HEK293T (cell line): ENCODE results near the gene ADAMTS12.
A peak's percentile ranks its signal among the peaks of the same experiment; 100 is the strongest.

ENCODE experiments used
- CTCF ChIA-PET: fragments of 350-600 bp; formaldehyde crosslinking; extraction: SDS; loops from one replicate; lab custom pipeline; 2021; ENCODE audit warnings: antibody characterized with exemption, inconsistent platforms; lab: Yijun Ruan, JAX
- POLR2A ChIA-PET: fragments of 350-600 bp; formaldehyde crosslinking; extraction: SDS; loops from one replicate; lab custom pipeline; 2020; ENCODE audit warnings: antibody characterized with exemption, inconsistent platforms; lab: Yijun Ruan, JAX
- DNase-seq: peaks from one replicate; pipeline ENCODE4 v3.0.0; 2012; ENCODE audit warnings: mixed read lengths; ENCODE audit errors: extremely low spot score
- ARNT ChIP-seq: fragments of 450-650 bp; IDR thresholded peaks from 2 replicates; pipeline ENCODE4 v1.6.1; 2017; ENCODE audit warnings: mild to moderate bottlenecking
- BHLHE40 ChIP-seq: fragments of 450-650 bp; IDR thresholded peaks from 2 replicates; pipeline ENCODE4 v1.6.1; 2016; ENCODE audit warnings: mild to moderate bottlenecking, moderate library complexity, borderline replicate concordance
- CTBP1 ChIP-seq: fragments of 450-650 bp; IDR thresholded peaks from 2 replicates; pipeline ENCODE4 v1.6.1; 2016; ENCODE audit warnings: borderline replicate concordance
- ELF4 ChIP-seq: fragments of 450-650 bp; IDR thresholded peaks from 2 replicates; pipeline ENCODE4 v1.6.1; 2017; ENCODE audit warnings: antibody characterized with exemption
- FOXA1 ChIP-seq: fragments of 450-650 bp; IDR thresholded peaks from 2 replicates; pipeline ENCODE4 v1.6.1; 2016; ENCODE audit warnings: mild to moderate bottlenecking
- FOXK2 ChIP-seq: fragments of 450-650 bp; IDR thresholded peaks from 2 replicates; pipeline ENCODE4 v1.6.1; 2016; ENCODE audit warnings: mild to moderate bottlenecking
- FOXM1 ChIP-seq: fragments of 450-650 bp; IDR thresholded peaks from 2 replicates; pipeline ENCODE4 v1.6.1; 2017; ENCODE audit warnings: mild to moderate bottlenecking, borderline replicate concordance
- HDGF ChIP-seq: fragments of 450-650 bp; IDR thresholded peaks from 2 replicates; pipeline ENCODE4 v1.6.1; 2017; ENCODE audit warnings: antibody characterized with exemption, borderline replicate concordance
- L3MBTL2 ChIP-seq: fragments of 450-650 bp; conservative IDR thresholded peaks from 2 replicates; pipeline ENCODE4 v1.6.1; 2016; ENCODE audit warnings: mild to moderate bottlenecking
- LEF1 ChIP-seq: fragments of 450-650 bp; IDR thresholded peaks from 2 replicates; pipeline ENCODE4 v1.6.1; 2017; ENCODE audit warnings: mild to moderate bottlenecking, borderline replicate concordance
- NFRKB ChIP-seq: fragments of 450-650 bp; IDR thresholded peaks from 2 replicates; pipeline ENCODE4 v1.6.1; 2016; ENCODE audit warnings: mild to moderate bottlenecking, moderate library complexity
- SP1 ChIP-seq: fragments of 450-650 bp; IDR thresholded peaks from 2 replicates; pipeline ENCODE4 v1.6.1; 2017
- SUZ12 ChIP-seq: fragments of 450-650 bp; IDR thresholded peaks from 2 replicates; pipeline ENCODE4 v1.6.1; 2016; ENCODE audit warnings: mild to moderate bottlenecking
- TARDBP ChIP-seq: fragments of 450-650 bp; IDR thresholded peaks from 2 replicates; pipeline ENCODE4 v1.6.1; 2016
- ZNF384 ChIP-seq: fragments of 450-650 bp; IDR thresholded peaks from 2 replicates; pipeline ENCODE4 v1.6.1; 2016
- TF ChIP-seq, protein P1 (sequence below): fragments of 450-650 bp; IDR thresholded peaks from 2 replicates; pipeline ENCODE4 v1.6.1; 2016

Gene ADAMTS12

DNA sequence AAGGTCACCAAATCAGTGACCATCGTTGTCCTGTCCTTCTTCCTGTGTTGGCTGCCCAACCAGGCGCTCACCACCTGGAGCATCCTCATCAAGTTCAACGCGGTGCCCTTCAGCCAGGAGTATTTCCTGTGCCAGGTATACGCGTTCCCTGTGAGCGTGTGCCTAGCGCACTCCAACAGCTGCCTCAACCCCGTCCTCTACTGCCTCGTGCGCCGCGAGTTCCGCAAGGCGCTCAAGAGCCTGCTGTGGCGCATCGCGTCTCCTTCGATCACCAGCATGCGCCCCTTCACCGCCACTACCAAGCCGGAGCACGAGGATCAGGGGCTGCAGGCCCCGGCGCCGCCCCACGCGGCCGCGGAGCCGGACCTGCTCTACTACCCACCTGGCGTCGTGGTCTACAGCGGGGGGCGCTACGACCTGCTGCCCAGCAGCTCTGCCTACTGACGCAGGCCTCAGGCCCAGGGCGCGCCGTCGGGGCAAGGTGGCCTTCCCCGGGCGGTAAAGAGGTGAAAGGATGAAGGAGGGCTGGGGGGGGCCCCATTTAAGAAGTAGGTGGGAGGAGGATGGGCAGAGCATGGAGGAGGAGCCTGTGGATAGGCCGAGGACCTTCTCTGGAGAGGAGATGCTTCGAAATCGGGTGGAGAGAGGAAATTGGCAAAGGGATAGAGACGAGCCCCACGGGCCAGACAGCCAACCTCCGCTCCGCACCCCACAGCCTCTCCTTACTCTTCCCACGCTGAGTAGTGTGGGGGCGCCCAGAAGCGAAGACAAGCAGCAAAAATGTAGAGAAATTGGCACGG lies 46.1 kb upstream of the ADAMTS12 start:
- ChIA-PET CTCF (no interaction called here), POLR2A (no interaction called here)
- TF ChIP-seq, protein P1, sequence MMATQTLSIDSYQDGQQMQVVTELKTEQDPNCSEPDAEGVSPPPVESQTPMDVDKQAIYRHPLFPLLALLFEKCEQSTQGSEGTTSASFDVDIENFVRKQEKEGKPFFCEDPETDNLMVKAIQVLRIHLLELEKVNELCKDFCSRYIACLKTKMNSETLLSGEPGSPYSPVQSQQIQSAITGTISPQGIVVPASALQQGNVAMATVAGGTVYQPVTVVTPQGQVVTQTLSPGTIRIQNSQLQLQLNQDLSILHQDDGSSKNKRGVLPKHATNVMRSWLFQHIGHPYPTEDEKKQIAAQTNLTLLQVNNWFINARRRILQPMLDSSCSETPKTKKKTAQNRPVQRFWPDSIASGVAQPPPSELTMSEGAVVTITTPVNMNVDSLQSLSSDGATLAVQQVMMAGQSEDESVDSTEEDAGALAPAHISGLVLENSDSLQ: no peak
- no peak for TF ChIP-seq LEF1
- TF ChIP-seq FOXA1: no peak
- TF ChIP-seq L3MBTL2: no peak
- no peak for TF ChIP-seq ELF4
- no peak for DNase-seq

DNA sequence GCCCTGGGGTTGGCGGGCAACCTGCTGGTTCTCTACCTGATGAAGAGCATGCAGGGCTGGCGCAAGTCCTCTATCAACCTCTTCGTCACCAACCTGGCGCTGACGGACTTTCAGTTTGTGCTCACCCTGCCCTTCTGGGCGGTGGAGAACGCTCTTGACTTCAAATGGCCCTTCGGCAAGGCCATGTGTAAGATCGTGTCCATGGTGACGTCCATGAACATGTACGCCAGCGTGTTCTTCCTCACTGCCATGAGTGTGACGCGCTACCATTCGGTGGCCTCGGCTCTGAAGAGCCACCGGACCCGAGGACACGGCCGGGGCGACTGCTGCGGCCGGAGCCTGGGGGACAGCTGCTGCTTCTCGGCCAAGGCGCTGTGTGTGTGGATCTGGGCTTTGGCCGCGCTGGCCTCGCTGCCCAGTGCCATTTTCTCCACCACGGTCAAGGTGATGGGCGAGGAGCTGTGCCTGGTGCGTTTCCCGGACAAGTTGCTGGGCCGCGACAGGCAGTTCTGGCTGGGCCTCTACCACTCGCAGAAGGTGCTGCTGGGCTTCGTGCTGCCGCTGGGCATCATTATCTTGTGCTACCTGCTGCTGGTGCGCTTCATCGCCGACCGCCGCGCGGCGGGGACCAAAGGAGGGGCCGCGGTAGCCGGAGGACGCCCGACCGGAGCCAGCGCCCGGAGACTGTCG lies 45.4 kb upstream of the ADAMTS12 start:
- TF ChIP-seq LEF1: no peak
- no peak for TF ChIP-seq SP1
- no peak for TF ChIP-seq FOXA1
- TF ChIP-seq TARDBP: no peak
- no peak for TF ChIP-seq SUZ12

DNA sequence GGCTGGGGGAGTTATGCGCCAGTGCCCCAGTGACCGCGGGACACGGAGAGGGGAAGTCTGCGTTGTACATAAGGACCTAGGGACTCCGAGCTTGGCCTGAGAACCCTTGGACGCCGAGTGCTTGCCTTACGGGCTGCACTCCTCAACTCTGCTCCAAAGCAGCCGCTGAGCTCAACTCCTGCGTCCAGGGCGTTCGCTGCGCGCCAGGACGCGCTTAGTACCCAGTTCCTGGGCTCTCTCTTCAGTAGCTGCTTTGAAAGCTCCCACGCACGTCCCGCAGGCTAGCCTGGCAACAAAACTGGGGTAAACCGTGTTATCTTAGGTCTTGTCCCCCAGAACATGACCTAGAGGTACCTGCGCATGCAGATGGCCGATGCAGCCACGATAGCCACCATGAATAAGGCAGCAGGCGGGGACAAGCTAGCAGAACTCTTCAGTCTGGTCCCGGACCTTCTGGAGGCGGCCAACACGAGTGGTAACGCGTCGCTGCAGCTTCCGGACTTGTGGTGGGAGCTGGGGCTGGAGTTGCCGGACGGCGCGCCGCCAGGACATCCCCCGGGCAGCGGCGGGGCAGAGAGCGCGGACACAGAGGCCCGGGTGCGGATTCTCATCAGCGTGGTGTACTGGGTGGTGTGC lies 44.7 kb upstream of the ADAMTS12 start, which contains the start of gene RXFP3:
TSS of gene RXFP3 (plus strand) at position 6 of the 636 bp plus-strand sequence. CDS start at position 361, 355 bp downstream.
- DNase-seq: no peak
- ChIA-PET POLR2A (no interaction called here), CTCF (no interaction called here)
- TF ChIP-seq CTBP1 (no peak), LEF1 (no peak), TARDBP (no peak), HDGF (no peak), FOXM1 (no peak), NFRKB (no peak), BHLHE40 (no peak), SUZ12 (no peak), FOXA1 (no peak), ELF4 (no peak), FOXK2 (no peak), SP1 (no peak), ARNT (no peak), L3MBTL2 (no peak), ZNF384 (no peak)
- TF ChIP-seq, protein P1: no peak

More for the DNA sequence above, 45.4 kb upstream of the ADAMTS12 start:
- CTCF ChIA-PET: no interaction called here
- POLR2A ChIA-PET: no interaction called here
- no peak for DNase-seq

DNA sequence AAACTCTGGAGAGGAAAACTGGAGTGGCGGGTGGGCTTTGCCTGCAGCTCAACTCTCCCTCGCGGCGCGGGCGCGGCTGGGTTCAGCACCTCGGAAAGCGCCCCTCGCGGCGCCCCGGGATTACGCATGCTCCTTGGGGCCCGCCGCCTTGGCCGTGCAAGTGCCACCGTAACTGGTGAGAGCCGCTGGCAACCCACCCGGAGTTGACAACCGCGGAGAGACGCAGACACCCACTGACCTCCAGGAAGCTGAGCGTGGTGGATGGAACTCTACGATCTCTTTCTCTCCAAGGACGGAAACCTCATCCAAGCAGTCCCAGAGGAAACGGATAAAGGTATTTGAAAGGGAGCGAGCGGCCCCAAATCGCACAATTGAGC lies 44.2 kb upstream of the ADAMTS12 start:
- ChIA-PET POLR2A (interaction anchor here (1.6 kb wide), 1 partner anchor 495 kb away, joined by 4 read pairs; the partner anchor contains the start of gene TARS1), CTCF (no interaction called here)
- TF ChIP-seq BHLHE40: no peak
- TF ChIP-seq NFRKB: no peak
- TF ChIP-seq L3MBTL2: no peak
- TF ChIP-seq CTBP1: no peak
- TF ChIP-seq LEF1: no peak
- DNase-seq: peak; percentile 32

DNA sequence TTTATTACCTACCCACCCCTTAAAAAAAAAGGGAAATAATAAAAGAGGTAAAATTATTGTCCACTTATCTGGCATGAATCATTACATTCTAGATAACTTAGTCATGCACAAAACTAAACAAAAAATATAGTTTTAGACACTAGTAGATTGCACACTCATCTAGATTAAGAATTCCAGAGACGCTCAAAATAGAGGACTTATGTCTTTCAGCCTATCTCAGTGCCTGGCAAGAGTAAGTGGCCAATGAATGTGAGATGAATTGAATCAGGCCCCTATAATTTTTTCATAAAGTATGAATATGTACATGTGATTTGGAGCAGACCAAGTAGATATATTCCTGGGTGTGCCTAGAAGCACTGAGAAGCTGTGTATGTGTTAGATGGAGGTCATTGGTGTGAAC lies 42.4 kb upstream of the ADAMTS12 start:
- TF ChIP-seq ZNF384: no peak
- TF ChIP-seq ELF4: no peak
- no peak for TF ChIP-seq FOXM1
- no peak for DNase-seq
- ChIA-PET CTCF (interaction anchor here (1.1 to 1.5 kb wide), 3 partner anchors 9 to 345 kb away, joined by 4 to 5 read pairs (median 5); no protein-coding TSS in a partner anchor), POLR2A (interaction anchor here (1.6 kb wide), 1 partner anchor 493 kb away, joined by 4 read pairs; the partner anchor contains the start of gene TARS1)

DNA sequence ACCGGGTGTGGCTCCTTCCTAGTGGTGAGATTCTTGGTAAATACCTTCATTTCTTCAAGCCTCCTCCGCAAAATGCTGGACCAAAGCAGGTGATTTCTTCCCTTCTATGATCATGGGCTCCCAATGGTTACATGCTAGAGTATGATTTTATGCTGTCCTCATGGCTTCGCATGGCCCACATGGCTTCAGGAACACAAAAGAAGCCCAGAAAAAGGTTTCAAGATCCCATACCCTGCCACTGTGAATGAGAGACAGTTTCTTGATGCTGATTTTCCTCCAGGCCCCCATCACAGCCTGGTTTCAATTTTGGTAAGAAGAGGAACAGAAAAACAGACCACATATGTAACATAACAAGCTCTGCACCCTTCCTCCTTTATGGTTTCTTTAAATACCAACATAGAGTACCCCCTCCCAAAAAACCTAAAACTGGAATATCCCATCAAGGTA lies 42.0 kb upstream of the ADAMTS12 start:
- no peak for DNase-seq
- ChIA-PET POLR2A (no interaction called here), CTCF (interaction anchor here (1.1 to 1.3 kb wide), 2 partner anchors 26 to 344 kb away, joined by 4 to 5 read pairs; no protein-coding TSS in a partner anchor)
- TF ChIP-seq SP1 (no peak), HDGF (no peak), LEF1 (no peak)

DNA sequence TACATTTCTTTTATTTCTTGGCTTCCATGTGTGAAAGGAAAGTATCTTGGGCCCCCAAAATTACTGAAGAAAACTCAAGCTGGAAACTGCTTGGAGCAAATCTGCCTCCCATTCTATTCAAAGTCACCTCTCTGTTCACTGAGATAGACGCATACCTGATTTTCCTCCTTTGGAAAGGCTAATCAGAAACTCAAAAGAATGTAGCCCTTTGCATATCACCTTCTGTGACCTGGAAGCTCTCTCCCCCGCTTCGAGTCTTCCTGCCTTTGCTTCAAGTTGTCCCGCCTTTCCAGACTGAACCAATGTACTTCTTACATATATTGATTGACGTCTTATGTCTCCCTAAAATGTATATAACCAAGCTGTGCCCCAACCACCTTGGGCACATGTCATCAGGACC lies 39.3 kb upstream of the ADAMTS12 start:
- ChIA-PET POLR2A (no interaction called here), CTCF (no interaction called here)
- no peak for DNase-seq
- no peak for TF ChIP-seq LEF1
- no peak for TF ChIP-seq ZNF384
- TF ChIP-seq FOXM1: no peak
